ENCODE data around the gene CD82.

Gene CD82

DNA sequence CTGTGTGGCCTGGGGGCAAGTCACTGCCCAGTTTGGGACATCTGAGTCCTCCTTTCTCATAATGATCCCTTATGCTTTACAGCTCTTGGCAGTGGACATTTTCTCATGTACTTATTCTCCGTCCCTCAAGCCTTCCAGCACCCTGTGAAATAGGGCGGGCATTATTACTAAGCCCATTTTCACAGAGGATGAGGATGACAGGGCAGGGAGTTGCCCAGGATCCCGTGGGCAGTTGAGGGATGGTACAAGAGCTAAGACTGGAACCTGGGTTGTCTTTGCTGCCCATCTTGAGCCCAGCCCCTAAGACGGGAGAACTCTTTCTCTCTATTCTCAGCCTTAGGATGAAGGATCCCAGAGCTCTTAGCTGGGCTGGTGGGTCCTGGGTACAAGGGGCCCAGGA lies 11.2 kb downstream of the CD82 start:
- peaks cover 51% of the 10 kb centered on the region for H3K4me1 ChIP-seq (ENCODE audit: control insufficient read depth, insufficient read depth, low read length, unreplicated experiment)
- H3K79me2 ChIP-seq (ENCODE audit: control insufficient read depth, insufficient read depth, low read length, unreplicated experiment) = peaks cover 36% of the 10 kb centered on the region
- H3K27me3 ChIP-seq (ENCODE audit: insufficient read depth, low read length) = no peaks in the 10 kb centered on the region
- H3K27ac ChIP-seq (ENCODE audit: low read depth, low read length) = no peak overlapping the region
- no peak overlapping the region for H2AFZ ChIP-seq (ENCODE audit: low read length, unreplicated experiment)
- no peak overlapping the region for H3K4me3 ChIP-seq (ENCODE audit: low read depth, low read length)
- 0 out of 2 replicates have a peak, but pooled peaks cover 3% of the 10 kb centered on the region for H3K36me3 ChIP-seq (ENCODE audit: insufficient read depth, low read length)

DNA sequence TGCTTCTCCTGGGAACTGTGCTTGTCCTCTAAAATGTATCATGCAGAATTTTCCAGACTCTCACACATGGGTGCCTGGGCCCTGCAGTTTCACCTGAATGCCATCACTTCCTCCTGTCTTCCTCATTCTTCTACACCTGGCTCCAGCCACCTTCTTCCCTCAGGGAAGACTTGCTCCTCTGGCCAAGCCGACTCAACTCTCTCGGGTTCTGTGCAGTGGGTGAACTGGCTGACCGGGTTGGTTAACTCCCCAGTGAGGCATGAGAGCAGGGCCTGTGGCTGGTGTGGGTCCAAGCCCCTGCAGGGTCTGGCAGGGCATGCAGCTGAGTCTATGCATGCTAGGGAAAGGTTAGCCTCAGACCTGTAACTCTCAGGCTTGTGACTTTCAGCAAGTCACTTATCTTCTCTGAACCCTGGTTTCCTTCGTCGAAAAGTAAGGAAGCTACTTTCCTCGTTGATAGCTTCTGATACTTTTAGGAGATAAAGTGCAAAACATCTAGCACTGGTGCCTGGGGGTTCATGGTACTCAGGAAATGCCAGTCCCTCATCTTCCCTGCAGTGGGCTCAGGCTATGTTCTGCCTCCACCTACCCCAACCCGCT lies 11.9 kb downstream of the CD82 start:
- Histone ChIP-seq H3K36me3 (ENCODE audit: insufficient read depth, low read length) (peaks cover 9% of the 10 kb centered on the region), H3K4me1 (ENCODE audit: control insufficient read depth, insufficient read depth, low read length, unreplicated experiment) (peaks cover 47% of the 10 kb centered on the region), H3K27ac (ENCODE audit: low read depth, low read length) (no peak overlapping the region), H3K79me2 (ENCODE audit: control insufficient read depth, insufficient read depth, low read length, unreplicated experiment) (peaks cover 33% of the 10 kb centered on the region), H2AFZ (ENCODE audit: low read length, unreplicated experiment) (no peak overlapping the region), H3K4me3 (ENCODE audit: low read depth, low read length) (no peak overlapping the region), H3K27me3 (ENCODE audit: insufficient read depth, low read length) (no peaks in the 10 kb centered on the region)

DNA sequence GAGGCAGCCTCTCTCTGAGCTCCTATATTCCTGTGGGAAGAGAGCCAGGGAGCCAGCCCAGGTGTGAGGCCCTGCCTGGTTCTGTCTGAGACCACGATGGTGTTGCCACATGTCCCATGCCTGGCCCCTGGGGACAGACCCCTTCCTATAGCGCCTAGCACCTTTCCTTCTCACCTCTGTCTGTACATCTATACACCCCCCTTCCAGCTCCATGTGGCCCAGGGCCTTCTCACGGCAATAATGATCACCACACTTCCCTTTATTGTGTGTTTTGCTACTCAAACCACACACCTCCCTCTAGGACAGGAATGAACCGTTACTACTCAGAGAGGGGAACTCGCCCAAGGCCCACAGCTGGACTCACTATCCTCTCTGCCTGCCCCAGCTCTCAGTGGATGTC lies 12.8 kb downstream of the CD82 start:
- peaks cover 26% of the 10 kb centered on the region for H3K79me2 ChIP-seq (ENCODE audit: control insufficient read depth, insufficient read depth, low read length, unreplicated experiment)
- H3K4me1 ChIP-seq (ENCODE audit: control insufficient read depth, insufficient read depth, low read length, unreplicated experiment) = peaks cover 38% of the 10 kb centered on the region
- no peak overlapping the region for H3K4me3 ChIP-seq (ENCODE audit: low read depth, low read length)
- H2AFZ ChIP-seq (ENCODE audit: low read length, unreplicated experiment) = no peak overlapping the region
- H3K27ac ChIP-seq (ENCODE audit: low read depth, low read length) = no peak overlapping the region
- H3K36me3 ChIP-seq (ENCODE audit: insufficient read depth, low read length) = peaks cover 19% of the 10 kb centered on the region
- H3K27me3 ChIP-seq (ENCODE audit: insufficient read depth, low read length) = no peaks in the 10 kb centered on the region

DNA sequence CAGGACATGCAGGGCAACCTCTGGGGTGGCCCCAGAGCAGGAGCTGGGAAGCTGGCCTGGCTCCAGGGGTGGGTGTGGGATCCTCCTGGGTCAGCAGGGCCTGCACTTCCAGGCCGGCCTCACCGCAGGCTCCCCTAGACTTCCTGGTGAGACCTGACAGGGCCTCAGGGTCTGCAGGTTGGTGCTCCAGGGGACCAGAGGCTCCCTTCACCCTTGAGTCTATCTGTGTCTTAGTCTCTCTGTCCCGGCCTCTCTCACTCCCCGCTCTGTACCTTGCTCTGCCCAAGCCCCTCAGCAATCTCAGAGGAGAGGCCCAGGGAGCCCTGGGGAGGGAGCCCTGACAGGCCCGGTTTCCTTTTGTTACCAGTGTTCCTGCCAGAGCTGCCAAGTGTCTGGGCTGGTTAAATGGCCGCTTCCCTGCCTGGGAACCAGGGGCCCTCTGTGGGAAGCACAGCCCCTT lies 13.9 kb downstream of the CD82 start:
- no peaks in the 10 kb centered on the region for H3K27me3 ChIP-seq (ENCODE audit: insufficient read depth, low read length)
- H3K4me3 ChIP-seq (ENCODE audit: low read depth, low read length) = no peak overlapping the region
- no peak overlapping the region for H3K27ac ChIP-seq (ENCODE audit: low read depth, low read length)
- peaks cover 20% of the 10 kb centered on the region for H3K36me3 ChIP-seq (ENCODE audit: insufficient read depth, low read length)
- no peak overlapping the region for H2AFZ ChIP-seq (ENCODE audit: low read length, unreplicated experiment)
- H3K79me2 ChIP-seq (ENCODE audit: control insufficient read depth, insufficient read depth, low read length, unreplicated experiment) = peaks cover 19% of the 10 kb centered on the region
- H3K4me1 ChIP-seq (ENCODE audit: control insufficient read depth, insufficient read depth, low read length, unreplicated experiment) = peaks cover 27% of the 10 kb centered on the region

DNA sequence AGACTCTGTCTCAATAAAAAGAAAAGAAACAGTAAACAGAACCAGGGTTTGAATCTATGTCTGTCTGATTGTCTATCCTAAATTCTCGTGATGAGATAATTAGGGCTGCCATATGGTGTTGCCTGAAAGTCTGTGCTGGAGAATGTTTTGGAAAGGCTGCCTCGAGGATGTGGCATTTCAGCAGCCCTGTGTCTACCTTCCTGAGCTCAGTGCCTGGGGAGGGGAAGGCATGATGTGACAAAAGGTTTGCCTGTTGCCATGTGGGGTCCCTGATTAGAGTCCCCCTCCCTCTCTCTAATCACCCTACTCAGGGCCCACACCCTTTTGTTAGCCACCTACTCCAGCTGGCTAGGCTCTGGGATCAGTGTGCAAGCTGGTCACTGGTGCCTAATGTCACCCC lies 15.2 kb downstream of the CD82 start:
- Histone ChIP-seq H3K27ac (ENCODE audit: low read depth, low read length) (no peak overlapping the region), H2AFZ (ENCODE audit: low read length, unreplicated experiment) (no peak overlapping the region), H3K27me3 (ENCODE audit: insufficient read depth, low read length) (no peaks in the 10 kb centered on the region), H3K4me3 (ENCODE audit: low read depth, low read length) (no peak overlapping the region), H3K36me3 (ENCODE audit: insufficient read depth, low read length) (peaks cover 20% of the 10 kb centered on the region), H3K4me1 (ENCODE audit: control insufficient read depth, insufficient read depth, low read length, unreplicated experiment) (peaks cover 13% of the 10 kb centered on the region), H3K79me2 (ENCODE audit: control insufficient read depth, insufficient read depth, low read length, unreplicated experiment) (peaks cover 18% of the 10 kb centered on the region)

DNA sequence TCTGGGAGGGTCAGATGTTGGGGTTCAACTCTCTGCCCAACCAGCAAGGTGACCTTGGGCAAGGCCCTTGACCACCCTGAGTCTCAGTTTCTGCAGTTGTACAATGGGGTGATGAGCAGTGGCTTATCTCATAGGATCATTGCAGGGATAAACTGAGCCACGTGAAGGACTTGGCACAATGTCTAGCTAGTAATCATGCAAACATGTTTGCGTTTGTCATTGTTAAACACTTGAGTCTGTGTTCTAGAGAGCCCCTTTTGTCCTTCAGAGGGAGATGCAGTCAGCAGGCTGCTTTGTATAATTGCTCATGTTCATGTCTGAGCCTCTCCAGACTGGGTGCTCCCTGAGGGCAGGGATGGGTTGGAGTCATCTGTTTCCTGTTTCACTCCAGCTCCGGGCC lies 15.8 kb downstream of the CD82 start:
- Histone ChIP-seq H3K27ac (ENCODE audit: low read depth, low read length) (no peak overlapping the region), H3K4me1 (ENCODE audit: control insufficient read depth, insufficient read depth, low read length, unreplicated experiment) (peaks cover 8% of the 10 kb centered on the region), H3K79me2 (ENCODE audit: control insufficient read depth, insufficient read depth, low read length, unreplicated experiment) (peaks cover 12% of the 10 kb centered on the region)

DNA sequence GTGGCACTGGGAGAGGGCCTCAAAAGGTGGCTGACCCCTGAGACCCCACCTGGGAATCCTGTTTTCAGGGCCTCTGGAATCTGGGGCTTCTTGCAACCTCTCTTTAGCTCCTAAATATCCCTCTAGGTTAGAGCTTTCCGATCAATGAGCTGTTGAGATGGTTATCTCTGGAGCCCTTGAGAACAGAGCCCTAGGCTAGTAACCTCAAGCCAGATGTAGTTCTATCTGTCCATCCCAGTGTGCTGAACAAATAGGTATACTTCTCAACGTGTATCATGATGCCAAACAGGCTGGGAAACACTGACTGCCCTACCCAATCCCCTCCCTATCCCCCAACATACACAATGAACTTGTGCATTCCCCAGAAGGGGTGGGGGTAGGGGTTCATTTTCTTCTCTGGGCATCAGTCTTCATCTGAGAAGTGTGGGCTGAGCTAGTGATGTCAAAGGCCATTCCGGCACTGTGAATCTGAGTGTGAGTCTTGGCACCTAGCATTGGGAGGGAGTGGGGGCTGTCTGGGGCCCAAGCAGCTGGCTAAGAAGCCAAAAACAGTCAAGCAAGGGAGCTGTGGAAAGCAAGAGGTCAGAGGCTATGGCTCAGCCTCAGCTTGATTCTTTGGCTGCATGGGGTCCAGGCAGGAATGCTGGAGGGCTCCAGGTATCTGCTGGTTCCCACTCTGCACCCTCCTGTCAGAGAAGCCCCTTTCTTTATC lies 17.3 kb downstream of the CD82 start:
- peaks cover 5% of the 10 kb centered on the region for H3K79me2 ChIP-seq (ENCODE audit: control insufficient read depth, insufficient read depth, low read length, unreplicated experiment)
- H2AFZ ChIP-seq (ENCODE audit: low read length, unreplicated experiment) = no peak overlapping the region
- H3K36me3 ChIP-seq (ENCODE audit: insufficient read depth, low read length) = peaks cover 20% of the 10 kb centered on the region
- no peaks in the 10 kb centered on the region for H3K4me1 ChIP-seq (ENCODE audit: control insufficient read depth, insufficient read depth, low read length, unreplicated experiment)
- no peak overlapping the region for H3K27ac ChIP-seq (ENCODE audit: low read depth, low read length)
- H3K4me3 ChIP-seq (ENCODE audit: low read depth, low read length) = no peak overlapping the region
- H3K27me3 ChIP-seq (ENCODE audit: insufficient read depth, low read length) = no peaks in the 10 kb centered on the region

More for the DNA sequence above, 15.8 kb downstream of the CD82 start:
- no peak overlapping the region for H2AFZ ChIP-seq (ENCODE audit: low read length, unreplicated experiment)
- peaks cover 20% of the 10 kb centered on the region for H3K36me3 ChIP-seq (ENCODE audit: insufficient read depth, low read length)
- no peak overlapping the region for H3K4me3 ChIP-seq (ENCODE audit: low read depth, low read length)
- H3K27me3 ChIP-seq (ENCODE audit: insufficient read depth, low read length) = no peaks in the 10 kb centered on the region

DNA sequence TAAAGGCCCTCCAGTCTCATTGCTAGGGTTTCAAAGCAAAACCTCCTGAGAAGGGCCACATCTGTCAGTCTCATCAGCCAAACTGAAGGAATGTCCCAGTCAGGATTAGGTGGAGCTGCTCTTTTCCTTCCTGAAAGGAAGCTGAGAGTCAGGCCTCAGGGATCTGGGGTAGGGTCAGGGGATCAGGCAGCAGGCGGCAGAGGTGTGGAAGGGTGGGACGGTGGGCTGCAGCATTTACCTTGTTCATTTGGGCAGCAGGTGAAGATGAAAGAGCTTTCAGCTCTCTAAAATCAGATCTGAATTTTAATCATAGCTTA lies 17.8 kb downstream of the CD82 start:
- H3K27me3 ChIP-seq (ENCODE audit: insufficient read depth, low read length) = no peaks in the 10 kb centered on the region
- H3K36me3 ChIP-seq (ENCODE audit: insufficient read depth, low read length) = peaks cover 20% of the 10 kb centered on the region
- H3K79me2 ChIP-seq (ENCODE audit: control insufficient read depth, insufficient read depth, low read length, unreplicated experiment) = peaks cover 5% of the 10 kb centered on the region
- no peak overlapping the region for H2AFZ ChIP-seq (ENCODE audit: low read length, unreplicated experiment)
- H3K4me3 ChIP-seq (ENCODE audit: low read depth, low read length) = no peak overlapping the region
- no peaks in the 10 kb centered on the region for H3K4me1 ChIP-seq (ENCODE audit: control insufficient read depth, insufficient read depth, low read length, unreplicated experiment)
- no peak overlapping the region for H3K27ac ChIP-seq (ENCODE audit: low read depth, low read length)

DNA sequence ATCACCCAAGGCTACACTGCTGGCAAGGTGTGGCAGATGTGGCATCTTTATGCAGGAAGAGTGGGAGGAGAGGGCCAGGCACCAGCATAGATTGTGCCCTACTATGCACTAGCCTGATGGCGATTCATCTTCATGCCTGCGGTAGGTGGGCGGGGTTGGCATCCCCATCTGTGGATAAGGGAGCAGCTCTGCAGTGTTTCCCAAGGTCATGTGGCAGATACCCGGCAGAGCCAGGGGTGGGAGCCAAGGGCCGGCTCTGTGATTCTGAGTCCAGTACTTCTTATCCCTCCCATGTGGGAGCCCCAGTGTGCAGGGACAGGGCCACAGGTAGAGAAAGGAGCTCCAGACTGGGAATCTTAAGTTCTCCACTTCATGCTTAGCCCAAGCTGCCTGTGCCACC lies 20.0 kb downstream of the CD82 start:
- Histone ChIP-seq H3K27ac (ENCODE audit: low read depth, low read length) (no peak overlapping the region), H3K4me3 (ENCODE audit: low read depth, low read length) (no peak overlapping the region), H3K27me3 (ENCODE audit: insufficient read depth, low read length) (no peaks in the 10 kb centered on the region), H3K36me3 (ENCODE audit: insufficient read depth, low read length) (peaks cover 20% of the 10 kb centered on the region), H3K79me2 (ENCODE audit: control insufficient read depth, insufficient read depth, low read length, unreplicated experiment) (peaks cover 5% of the 10 kb centered on the region), H2AFZ (ENCODE audit: low read length, unreplicated experiment) (no peak overlapping the region), H3K4me1 (ENCODE audit: control insufficient read depth, insufficient read depth, low read length, unreplicated experiment) (peaks cover 10% of the 10 kb centered on the region)

DNA sequence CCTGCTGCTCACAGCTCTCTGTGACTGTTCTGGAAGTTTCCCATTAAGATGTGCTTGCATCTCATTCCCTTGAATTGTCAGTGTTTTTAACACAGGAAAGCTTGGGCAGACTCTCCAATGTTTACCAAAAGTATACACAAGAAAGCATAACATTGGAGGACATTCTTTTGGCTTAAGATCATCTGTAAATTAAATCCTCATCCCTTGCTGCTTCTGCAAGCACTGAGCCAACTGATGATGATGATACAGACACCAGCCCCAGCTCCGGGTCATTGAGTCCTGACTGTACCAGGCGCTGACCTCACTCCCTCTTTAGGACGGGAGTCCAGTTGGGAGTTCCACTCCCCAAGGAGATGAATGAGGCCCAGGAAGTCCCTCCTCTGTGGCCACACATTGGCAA lies 23.8 kb downstream of the CD82 start:
- peak overlapping the region; percentile 67; the same call in 1 of the 2 replicates for H3K27ac ChIP-seq (ENCODE audit: low read depth, low read length)

DNA sequence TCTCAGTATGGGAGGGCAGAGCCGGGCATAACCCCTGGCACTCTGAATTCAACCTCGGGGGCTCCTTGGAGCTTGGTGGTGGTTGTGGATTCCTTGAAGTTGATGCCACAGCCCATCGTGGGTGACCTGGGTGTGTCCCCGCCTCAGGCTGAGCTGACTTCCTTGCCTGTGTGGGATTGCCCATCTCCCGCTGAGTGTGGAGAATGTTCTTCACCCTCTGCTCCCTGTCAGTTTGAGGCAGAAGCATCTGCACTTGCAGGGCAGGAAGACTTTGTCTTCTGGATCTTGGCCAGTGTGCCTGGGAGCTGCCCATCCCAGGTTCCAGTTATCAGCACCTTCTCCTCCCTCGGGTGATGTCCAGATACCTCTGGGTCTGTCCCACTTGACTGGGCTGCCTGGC lies 25.3 kb downstream of the CD82 start:
- Histone ChIP-seq H3K4me1 (ENCODE audit: control insufficient read depth, insufficient read depth, low read length, unreplicated experiment) (peaks cover 27% of the 10 kb centered on the region), H3K27ac (ENCODE audit: low read depth, low read length) (peak overlapping the region; percentile 54; the same call in 1 of the 2 replicates), H2AFZ (ENCODE audit: low read length, unreplicated experiment) (no peak overlapping the region), H3K27me3 (ENCODE audit: insufficient read depth, low read length) (no peaks in the 10 kb centered on the region), H3K36me3 (ENCODE audit: insufficient read depth, low read length) (no peaks in the 10 kb centered on the region), H3K79me2 (ENCODE audit: control insufficient read depth, insufficient read depth, low read length, unreplicated experiment) (no peaks in the 10 kb centered on the region), H3K4me3 (ENCODE audit: low read depth, low read length) (no peak overlapping the region)

More for the DNA sequence above, 23.8 kb downstream of the CD82 start:
- Histone ChIP-seq H3K36me3 (ENCODE audit: insufficient read depth, low read length) (no peaks in the 10 kb centered on the region), H3K27me3 (ENCODE audit: insufficient read depth, low read length) (no peaks in the 10 kb centered on the region), H3K4me3 (ENCODE audit: low read depth, low read length) (no peak overlapping the region), H3K79me2 (ENCODE audit: control insufficient read depth, insufficient read depth, low read length, unreplicated experiment) (no peaks in the 10 kb centered on the region), H3K4me1 (ENCODE audit: control insufficient read depth, insufficient read depth, low read length, unreplicated experiment) (peaks cover 27% of the 10 kb centered on the region), H2AFZ (ENCODE audit: low read length, unreplicated experiment) (no peak overlapping the region)

Measured in ACC112 (cell line).